GM12874 (cell line): ENCODE results near the gene EPB42.

Source experiments
- TF ChIP-seq, protein P1 (sequence below): IDR thresholded peaks from 2 replicates; pipeline ENCODE4 v1.5.1; 2011; ENCODE audit warnings: low read depth, mild to moderate bottlenecking, control low read depth, low read length, moderate library complexity; ENCODE audit not compliant: insufficient read depth

Gene EPB42

GRCh38 chr15:43226436-43227305 lies 5.9 kb upstream of the EPB42 start:
- TF ChIP-seq, protein P1, sequence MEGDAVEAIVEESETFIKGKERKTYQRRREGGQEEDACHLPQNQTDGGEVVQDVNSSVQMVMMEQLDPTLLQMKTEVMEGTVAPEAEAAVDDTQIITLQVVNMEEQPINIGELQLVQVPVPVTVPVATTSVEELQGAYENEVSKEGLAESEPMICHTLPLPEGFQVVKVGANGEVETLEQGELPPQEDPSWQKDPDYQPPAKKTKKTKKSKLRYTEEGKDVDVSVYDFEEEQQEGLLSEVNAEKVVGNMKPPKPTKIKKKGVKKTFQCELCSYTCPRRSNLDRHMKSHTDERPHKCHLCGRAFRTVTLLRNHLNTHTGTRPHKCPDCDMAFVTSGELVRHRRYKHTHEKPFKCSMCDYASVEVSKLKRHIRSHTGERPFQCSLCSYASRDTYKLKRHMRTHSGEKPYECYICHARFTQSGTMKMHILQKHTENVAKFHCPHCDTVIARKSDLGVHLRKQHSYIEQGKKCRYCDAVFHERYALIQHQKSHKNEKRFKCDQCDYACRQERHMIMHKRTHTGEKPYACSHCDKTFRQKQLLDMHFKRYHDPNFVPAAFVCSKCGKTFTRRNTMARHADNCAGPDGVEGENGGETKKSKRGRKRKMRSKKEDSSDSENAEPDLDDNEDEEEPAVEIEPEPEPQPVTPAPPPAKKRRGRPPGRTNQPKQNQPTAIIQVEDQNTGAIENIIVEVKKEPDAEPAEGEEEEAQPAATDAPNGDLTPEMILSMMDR = no peak

DNA sequence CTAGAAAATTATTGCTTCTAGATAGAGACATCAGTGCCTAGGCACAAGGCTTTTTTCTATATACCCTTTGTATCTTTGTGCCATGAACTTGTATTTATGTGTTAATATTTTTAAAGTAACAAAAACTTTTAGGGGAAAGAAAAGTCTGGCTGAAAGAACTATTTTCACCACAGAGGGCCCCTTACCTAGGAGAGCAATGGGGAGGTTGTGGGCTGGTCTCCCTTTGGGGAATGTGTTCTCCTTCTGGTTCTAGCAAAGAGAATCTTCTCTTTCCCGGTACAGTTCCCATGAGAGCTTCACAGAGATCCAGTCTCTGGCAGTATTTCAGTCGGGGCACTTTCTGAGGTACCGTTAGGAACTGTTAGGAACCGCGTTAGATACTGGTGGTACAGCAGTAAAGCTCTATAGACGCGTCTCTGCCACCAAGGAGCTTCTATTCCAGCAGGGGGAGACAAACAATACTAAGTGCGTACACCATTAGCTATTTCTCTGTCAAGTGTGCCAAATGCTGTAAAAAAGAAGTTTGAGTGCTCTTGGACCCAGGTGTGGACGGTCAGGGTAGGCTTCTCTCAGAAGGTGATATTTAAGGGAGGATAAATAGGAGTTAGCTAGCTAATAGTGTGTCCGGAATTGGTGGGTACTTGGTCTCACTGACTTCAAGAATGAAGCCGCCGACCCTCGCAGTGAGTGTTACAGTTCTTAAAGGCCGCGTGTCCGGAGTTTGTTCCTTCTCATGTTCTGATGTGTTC lies 4.6 kb upstream of the EPB42 start:
- TF ChIP-seq, protein P1 = peak; percentile 67

- TF ChIP-seq, protein P1 = no peak
Observed at GRCh38 chr15:43221422-43221821, 604 bp upstream of the EPB42 start.

GRCh38 chr15:43219929-43220928 lies 589 bp downstream of the EPB42 start:
- TF ChIP-seq, protein P1 = no peak

- TF ChIP-seq, protein P1 = peak; percentile 26; the same call in 1 of the 2 replicates
Observed at GRCh38 chr15:43218908-43219706, 1.7 kb downstream of the EPB42 start.

- TF ChIP-seq, protein P1 = no peak
Observed at GRCh38 chr15:43215961-43216360, 4.9 kb downstream of the EPB42 start.
